GM23248 (cell line): ENCODE data around the gene COL27A1. TPM values are rescaled to one million over a fixed set of nuclear protein-coding genes. Genes with fewer than 3 reads are reported as not detected.
"Not testable (repeated sequence)": the region's sequence is repeated elsewhere in the genome, so short reads cannot be mapped to it uniquely, and the experiment has no call there.

Experiments used
- DNase-seq: peaks from one replicate; pipeline ENCODE4 v3.0.0-alpha.2; 2015
- H2AFZ ChIP-seq: fragments of 200-600 bp; sonication (generic); 2 replicates; pipeline ENCODE4 v1.6.1; 2016; ENCODE audit warnings: antibody characterized with exemption
- H3F3A ChIP-seq: fragments of 200-600 bp; sonication (generic); 2 replicates; pipeline ENCODE4 v1.6.1; 2016; ENCODE audit warnings: mild to moderate bottlenecking, antibody characterized with exemption, mixed run types; ENCODE audit not compliant: insufficient read depth
- H3K27ac ChIP-seq: fragments of 200-600 bp; sonication (generic); 2 replicates; pipeline ENCODE4 v1.5.1; 2016; ENCODE audit warnings: mild to moderate bottlenecking
- H3K27me3 ChIP-seq: fragments of 200-600 bp; sonication (generic); replicated peaks from 2 replicates; pipeline ENCODE4 v1.6.1; 2016; ENCODE audit warnings: mild to moderate bottlenecking; ENCODE audit not compliant: insufficient read depth
- H3K36me3 ChIP-seq: fragments of 200-600 bp; sonication (generic); 2 replicates; pipeline ENCODE4 v1.6.1; 2016; ENCODE audit warnings: low read depth, mild to moderate bottlenecking
- H3K4me1 ChIP-seq: fragments of 200-600 bp; sonication (generic); 2 replicates; pipeline ENCODE4 v1.6.1; 2016; ENCODE audit warnings: mild to moderate bottlenecking; ENCODE audit not compliant: insufficient read depth
- H3K4me2 ChIP-seq: fragments of 200-600 bp; sonication (generic); one replicate; pipeline ENCODE4 v1.6.1; 2016; ENCODE audit warnings: mild to moderate bottlenecking; ENCODE audit not compliant: unreplicated experiment
- H3K4me3 ChIP-seq: fragments of 200-600 bp; sonication (generic); 2 replicates; pipeline ENCODE4 v1.5.1; 2016; ENCODE audit warnings: mild to moderate bottlenecking
- H3K79me2 ChIP-seq: fragments of 200-600 bp; sonication (generic); 2 replicates; pipeline ENCODE4 v1.6.1; 2016; ENCODE audit warnings: mild to moderate bottlenecking; ENCODE audit not compliant: insufficient read depth
- H3K9ac ChIP-seq: fragments of 200-600 bp; sonication (generic); 2 replicates; pipeline ENCODE4 v1.6.1; 2016; ENCODE audit warnings: mild to moderate bottlenecking
- H3K9me2 ChIP-seq: fragments of 200-600 bp; sonication (generic); 2 replicates; pipeline ENCODE4 v1.6.1; 2016; ENCODE audit warnings: mixed run types, mild to moderate bottlenecking, moderate library complexity; ENCODE audit not compliant: insufficient read depth
- H3K9me3 ChIP-seq: fragments of 200-600 bp; sonication (generic); one replicate; pipeline ENCODE4 v1.6.1; 2017; ENCODE audit warnings: low read depth
- H4K20me1 ChIP-seq: fragments of 200-600 bp; sonication (generic); 2 replicates; pipeline ENCODE4 v1.6.0; 2016; ENCODE audit not compliant: insufficient read depth
- EZH2 ChIP-seq: fragments of 200-600 bp; sonication (generic); IDR thresholded peaks from 2 replicates; pipeline ENCODE4 v1.6.1; 2018; ENCODE audit warnings: antibody characterized with exemption, mild to moderate bottlenecking; ENCODE audit not compliant: insufficient read depth, poor library complexity, severe bottlenecking
- EZH2phosphoT487 ChIP-seq: fragments of 200-600 bp; sonication (generic); IDR thresholded peaks from 2 replicates; pipeline ENCODE4 v1.6.1; 2018; ENCODE audit warnings: antibody characterized with exemption, moderate library complexity, mild to moderate bottlenecking, low read depth; ENCODE audit not compliant: insufficient read depth
- WGBS, 2 experiments: methylation state at CpG; one replicate each; pipeline ENCODE4 v1.1.6; 2015 to 2017; ENCODE audit warnings: low lambda C conversion rate in 2 of 2, low coverage in 1 of 2; ENCODE audit errors: missing lambda C conversion rate in 2 of 2; 5-methylcytosine and 5-hydroxymethylcytosine counted together
- in situ Hi-C: fragments of 300-500 bp; cut with MboI; formaldehyde crosslinking; loops from 2 replicates; pipeline ENCODE4 v1.15.0; 2020
- polyA plus RNA-seq: library from polyadenylated mRNA; unstranded; fragments of >200 nt; fragmentation: Nextera tagmentation; extraction: Ambion mirVana; gene quantifications from 2 replicates; pipeline ENCODE4 v1.2.1, GENCODE V29; 2016
- total RNA-seq: library from RNA; depleted of rRNA; stranded (reverse); fragments of >200 nt; shearing (Covaris generic); gene quantifications from 2 replicates; pipeline ENCODE4 v1.2.3, GENCODE V29; 2014

The COL27A1 gene
- total and polyA plus RNA-seq, 2 experiments from 2014 or later = 1.6 to 2.3 TPM

- no peaks in the 10 kb centered on the region for H3K36me3 ChIP-seq
- no peaks in the 10 kb centered on the region for H3K9me3 ChIP-seq
- H2AFZ ChIP-seq = no peak overlapping the region
- H3K4me2 ChIP-seq = no peak overlapping the region
- no peak overlapping the region for H3K9ac ChIP-seq
- in situ Hi-C loops = no loop called here
- no peaks in the 10 kb centered on the region for H3K4me1 ChIP-seq
- no peak for TF ChIP-seq EZH2
- H3F3A ChIP-seq = no peaks in the 10 kb centered on the region
- WGBS, 2 experiments = 75 to 76% methylated on average over 2 of the region's 2 CpGs
- no peaks in the 10 kb centered on the region for H3K9me2 ChIP-seq
- no peak overlapping the region for H3K4me3 ChIP-seq
- no peaks in the 10 kb centered on the region for H3K79me2 ChIP-seq
- H3K27ac ChIP-seq = no peak overlapping the region
- no peak for DNase-seq
- H4K20me1 ChIP-seq = no peaks in the 10 kb centered on the region
- H3K27me3 ChIP-seq = no peaks in the 10 kb centered on the region
Observed at GRCh38 chr9:114189823-114190562, 34.7 kb downstream of the COL27A1 start.

GRCh38 chr9:114190563-114190905, 35.2 kb downstream of the COL27A1 start:
- H3K36me3 ChIP-seq = no peaks in the 10 kb centered on the region
- H3K9me3 ChIP-seq = no peaks in the 10 kb centered on the region
- no peaks in the 10 kb centered on the region for H3F3A ChIP-seq
- no peaks in the 10 kb centered on the region for H3K9me2 ChIP-seq
- H3K27ac ChIP-seq = no peak overlapping the region
- no peak for TF ChIP-seq EZH2phosphoT487
- TF ChIP-seq EZH2 = no peak
- no peaks in the 10 kb centered on the region for H4K20me1 ChIP-seq
- no peak overlapping the region for H2AFZ ChIP-seq
- H3K9ac ChIP-seq = no peak overlapping the region
- H3K4me1 ChIP-seq = no peaks in the 10 kb centered on the region
- no peak for DNase-seq
- H3K4me2 ChIP-seq = no peak overlapping the region
- 96 to 97% methylated on average over 1 of the region's 1 CpG for WGBS, 2 experiments
- no peak overlapping the region for H3K4me3 ChIP-seq
- H3K79me2 ChIP-seq = no peaks in the 10 kb centered on the region
- no peaks in the 10 kb centered on the region for H3K27me3 ChIP-seq
- in situ Hi-C loops = no loop called here

GRCh38 chr9:114191402-114191801, 36.1 kb downstream of the COL27A1 start:
- H3K4me2 ChIP-seq, H3K27ac ChIP-seq, DNase-seq, H3K9me3 ChIP-seq, H3K9me2 ChIP-seq, H3F3A ChIP-seq, H2AFZ ChIP-seq, H4K20me1 ChIP-seq, H3K9ac ChIP-seq, in situ Hi-C loops, H3K79me2 ChIP-seq, H3K27me3 ChIP-seq, H3K36me3 ChIP-seq, H3K4me1 ChIP-seq, H3K4me3 ChIP-seq: not testable (repeated sequence)
- 95 to 97% methylated on average over 5 of the region's 5 CpGs for WGBS, 2 experiments

- H3K9me3 ChIP-seq = no peaks in the 10 kb centered on the region
- no peak overlapping the region for H3K4me2 ChIP-seq
- H3K27me3 ChIP-seq = no peaks in the 10 kb centered on the region
- no peaks in the 10 kb centered on the region for H3F3A ChIP-seq
- no peaks in the 10 kb centered on the region for H4K20me1 ChIP-seq
- H3K9me2 ChIP-seq = no peaks in the 10 kb centered on the region
- no peak overlapping the region for H3K9ac ChIP-seq
- H2AFZ ChIP-seq = no peak overlapping the region
- no peaks in the 10 kb centered on the region for H3K4me1 ChIP-seq
- no peaks in the 10 kb centered on the region for H3K36me3 ChIP-seq
- no peak overlapping the region for H3K27ac ChIP-seq
- H3K4me3 ChIP-seq = no peak overlapping the region
- no peaks in the 10 kb centered on the region for H3K79me2 ChIP-seq
- 100% methylated on average over 1 of the region's 1 CpG for WGBS, 2 experiments
- TF ChIP-seq EZH2 = no peak
- TF ChIP-seq EZH2phosphoT487 = no peak
- DNase-seq = no peak
- in situ Hi-C loops = no loop called here
Observed at GRCh38 chr9:114192539-114192938, 37.2 kb downstream of the COL27A1 start.

- Histone ChIP-seq H3K27me3 (no peaks in the 10 kb centered on the region), H4K20me1 (no peaks in the 10 kb centered on the region), H3K4me2 (no peak overlapping the region), H2AFZ (no peak overlapping the region), H3K79me2 (no peaks in the 10 kb centered on the region), H3K4me3 (no peak overlapping the region), H3K9me2 (no peaks in the 10 kb centered on the region), H3K27ac (no peak overlapping the region), H3K9ac (no peak overlapping the region), H3K36me3 (no peaks in the 10 kb centered on the region), H3F3A (no peaks in the 10 kb centered on the region), H3K4me1 (no peaks in the 10 kb centered on the region), H3K9me3 (no peaks in the 10 kb centered on the region)
- no peak for DNase-seq
- WGBS, 2 experiments = 97% methylated on average over 3 of the region's 3 CpGs
- TF ChIP-seq EZH2 (no peak), EZH2phosphoT487 (no peak)
- in situ Hi-C loops = no loop called here
Observed at GRCh38 chr9:114193090-114193489, 37.8 kb downstream of the COL27A1 start.
